ENCODE measurements around the gene PLCB2.

Gene PLCB2

DNA sequence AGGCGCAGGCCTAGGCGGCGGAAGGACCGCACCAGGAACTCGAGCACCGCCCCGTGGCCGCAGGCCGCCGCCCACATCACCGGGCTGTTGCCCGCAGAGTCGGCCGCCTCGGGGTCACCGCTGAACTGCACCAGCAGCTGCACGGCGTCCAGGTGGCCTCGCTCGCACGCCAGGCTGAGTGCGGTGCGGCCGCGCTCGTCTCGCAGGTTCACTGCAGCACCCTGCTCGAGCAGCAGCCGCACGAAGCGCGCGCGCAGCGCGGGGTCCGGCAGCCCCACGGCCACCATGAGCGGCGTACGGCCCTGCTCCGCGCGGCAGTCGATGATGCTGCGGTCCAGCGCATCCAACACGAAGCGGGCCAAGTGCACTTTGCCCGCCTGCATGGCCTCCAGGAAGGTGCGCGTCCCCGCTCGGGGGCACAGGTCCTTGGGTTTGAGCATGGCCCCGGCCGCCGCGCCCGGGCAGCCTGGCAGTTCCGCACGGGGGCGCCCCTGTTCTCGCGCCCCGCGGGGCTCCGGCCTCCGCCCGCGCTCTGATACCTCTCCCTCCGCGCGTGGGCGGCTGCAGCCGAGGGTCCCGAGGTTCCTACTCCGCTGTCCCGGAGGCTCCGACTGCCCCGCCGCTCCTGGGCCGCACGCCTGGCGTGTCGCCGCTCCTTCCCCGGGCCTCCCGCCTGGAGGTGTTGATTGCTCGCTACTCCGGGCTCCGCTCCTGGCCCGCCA, 25.4 kb downstream of the PLCB2 start:
- in situ Hi-C loops (cut with MboI; ENCODE audit: low pct_unique_long_range_greater_than_20kb, low sequenced_read_pairs, unreplicated experiment), result no loop called here
- TF ChIP-seq, protein P1, sequence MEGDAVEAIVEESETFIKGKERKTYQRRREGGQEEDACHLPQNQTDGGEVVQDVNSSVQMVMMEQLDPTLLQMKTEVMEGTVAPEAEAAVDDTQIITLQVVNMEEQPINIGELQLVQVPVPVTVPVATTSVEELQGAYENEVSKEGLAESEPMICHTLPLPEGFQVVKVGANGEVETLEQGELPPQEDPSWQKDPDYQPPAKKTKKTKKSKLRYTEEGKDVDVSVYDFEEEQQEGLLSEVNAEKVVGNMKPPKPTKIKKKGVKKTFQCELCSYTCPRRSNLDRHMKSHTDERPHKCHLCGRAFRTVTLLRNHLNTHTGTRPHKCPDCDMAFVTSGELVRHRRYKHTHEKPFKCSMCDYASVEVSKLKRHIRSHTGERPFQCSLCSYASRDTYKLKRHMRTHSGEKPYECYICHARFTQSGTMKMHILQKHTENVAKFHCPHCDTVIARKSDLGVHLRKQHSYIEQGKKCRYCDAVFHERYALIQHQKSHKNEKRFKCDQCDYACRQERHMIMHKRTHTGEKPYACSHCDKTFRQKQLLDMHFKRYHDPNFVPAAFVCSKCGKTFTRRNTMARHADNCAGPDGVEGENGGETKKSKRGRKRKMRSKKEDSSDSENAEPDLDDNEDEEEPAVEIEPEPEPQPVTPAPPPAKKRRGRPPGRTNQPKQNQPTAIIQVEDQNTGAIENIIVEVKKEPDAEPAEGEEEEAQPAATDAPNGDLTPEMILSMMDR (IDR thresholded peaks at IDR 0.05; ENCODE audit: extremely low read depth, insufficient read depth, missing control alignments), result peak; percentile 64
- peak; percentile 84 for DNase-seq (ENCODE audit: low spot score)

GRCh38 chr15:40281801-40282146, 26.0 kb downstream of the PLCB2 start:
- in situ Hi-C loops (cut with MboI; ENCODE audit: low pct_unique_long_range_greater_than_20kb, low sequenced_read_pairs, unreplicated experiment), result no loop called here
- TF ChIP-seq, protein P1 (IDR thresholded peaks at IDR 0.05; ENCODE audit: extremely low read depth, insufficient read depth, missing control alignments), result no peak
- DNase-seq (ENCODE audit: low spot score), result no peak

DNA sequence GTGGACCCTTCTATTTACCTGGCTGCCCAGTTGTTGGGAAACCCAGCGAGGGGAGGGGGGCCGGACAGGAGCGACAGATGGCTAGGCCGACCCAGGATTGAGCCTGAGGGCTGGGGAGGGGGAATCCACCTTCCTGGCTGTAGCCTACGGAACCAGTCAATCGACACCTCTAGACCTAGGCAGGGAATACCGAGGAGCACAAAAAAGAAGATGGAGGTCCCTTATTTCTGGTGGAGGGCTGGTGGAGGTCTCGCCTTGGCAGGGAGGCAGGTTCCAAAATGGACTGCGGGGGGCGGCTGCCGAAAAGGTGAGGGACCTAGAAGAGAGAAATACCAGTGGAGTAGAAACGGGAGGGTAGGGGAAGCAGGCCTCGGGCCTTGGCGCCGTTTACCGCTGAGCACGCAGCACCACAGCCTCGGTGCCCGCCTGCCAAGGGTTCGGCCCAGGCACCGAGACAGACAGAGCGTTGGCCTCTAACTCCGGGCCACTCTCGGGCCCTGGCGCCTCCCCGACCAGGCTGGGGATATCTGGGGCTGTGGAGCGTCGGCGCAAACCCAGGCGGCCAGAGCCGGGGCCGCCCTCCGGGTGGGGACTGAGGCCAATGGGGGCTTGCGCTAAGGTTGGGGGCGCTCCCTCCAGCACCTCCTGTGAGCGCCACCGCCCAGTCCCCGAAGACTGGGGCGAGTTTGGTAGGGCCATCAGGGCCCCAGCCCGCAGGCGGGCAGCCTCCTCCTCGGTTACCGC, 26.5 kb downstream of the PLCB2 start:
- TF ChIP-seq, protein P1 (IDR thresholded peaks at IDR 0.05; ENCODE audit: extremely low read depth, insufficient read depth, missing control alignments), result no peak
- in situ Hi-C loops (cut with MboI; ENCODE audit: low pct_unique_long_range_greater_than_20kb, low sequenced_read_pairs, unreplicated experiment), result no loop called here
- no peak for DNase-seq (ENCODE audit: low spot score)

- TF ChIP-seq, protein P1 (IDR thresholded peaks at IDR 0.05; ENCODE audit: extremely low read depth, insufficient read depth, missing control alignments), result no peak
- in situ Hi-C loops (cut with MboI; ENCODE audit: low pct_unique_long_range_greater_than_20kb, low sequenced_read_pairs, unreplicated experiment), result no loop called here
- no peak for DNase-seq (ENCODE audit: low spot score)
Measured at GRCh38 chr15:40280260-40281056, 27.3 kb downstream of the PLCB2 start.

- peak; percentile 87 for DNase-seq (ENCODE audit: low spot score)
Measured at GRCh38 chr15:40279437-40280141, 28.1 kb downstream of the PLCB2 start.

More at GRCh38 chr15:40279437-40280141, 28.1 kb downstream of the PLCB2 start:
- TF ChIP-seq, protein P1 (IDR thresholded peaks at IDR 0.05; ENCODE audit: extremely low read depth, insufficient read depth, missing control alignments), result peak; percentile 98
- in situ Hi-C loops (cut with MboI; ENCODE audit: low pct_unique_long_range_greater_than_20kb, low sequenced_read_pairs, unreplicated experiment), result loop anchor here (10.0 kb wide), 1 partner anchor 235 kb away; no protein-coding TSS in a partner anchor

All from GM13977 (cell line).